GM12878 (cell line): ENCODE measurements around the gene MARCHF6.

Experiments used
- HDAC6 ChIP-seq: fragments of 200-600 bp; sonication (generic); IDR thresholded peaks from one replicate; pipeline ENCODE4 v1.8.0; 2017; ENCODE audit warnings: antibody characterized with exemption; ENCODE audit not compliant: unreplicated experiment
- NFIC ChIP-seq: IDR thresholded peaks from 2 replicates; pipeline ENCODE4 v1.6.1; 2012; ENCODE audit warnings: low read depth, mild to moderate bottlenecking, inconsistent platforms, low read length, moderate library complexity

DNA sequence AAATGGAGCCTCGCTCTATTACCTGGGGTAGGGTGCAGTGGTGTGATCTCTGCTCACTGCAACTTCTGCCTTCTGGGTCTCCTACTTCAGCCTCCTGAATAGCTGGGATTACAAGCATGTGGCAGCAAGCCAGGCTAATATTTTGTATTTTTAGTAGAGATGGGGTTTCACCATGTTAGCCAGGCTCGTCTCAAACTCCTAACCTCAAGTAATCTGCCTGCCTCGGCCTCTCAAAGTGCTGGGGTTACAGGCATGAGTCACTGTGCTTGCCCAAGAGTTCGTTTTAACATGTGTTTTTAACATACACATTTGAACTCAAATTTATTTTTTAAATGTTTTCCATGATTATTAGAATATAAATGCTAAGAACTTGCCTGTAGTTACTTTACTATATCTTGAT, 34.2 kb downstream of the MARCHF6 start:
- no peak for TF ChIP-seq HDAC6
- no peak for TF ChIP-seq NFIC
